Adrenal gland (tissue), 12 donors: ENCODE data around the gene C1orf52. TPM values are rescaled to one million over a fixed set of nuclear protein-coding genes. Genes with fewer than 3 reads are reported as not detected.

ENCODE experiments used
- DNase-seq, 7 donors: peaks; one replicate each; pipeline ENCODE4 v3.0.0-alpha.2; 2019 to 2020
- H3K27ac ChIP-seq, 5 donors: fragments of 200-600 bp; sonication (generic) in 4 of 5; 1 replicate in 3 of 5; 2 replicates in 2 of 5; pipeline versions ENCODE4 v1.5.1 to v1.8.0; 2016 to 2020; ENCODE audit warnings: mild to moderate bottlenecking in 1 of 5
- H3K27me3 ChIP-seq: fragments of 200-600 bp; 2 replicates; pipeline ENCODE4 v1.8.0; 2021
- H3K36me3 ChIP-seq, 2 donors: fragments of 200-600 bp; replicated peaks in 1 of 2; 1 replicate in 1 of 2; 2 replicates in 1 of 2; pipeline versions ENCODE4 v1.5.1 to v1.8.0; 2018 to 2022
- H3K4me1 ChIP-seq, 2 donors: fragments of 200-600 bp; replicated peaks in 1 of 2; 1 replicate in 1 of 2; 2 replicates in 1 of 2; pipeline versions ENCODE4 v1.5.1 to v1.8.0; 2018 to 2021
- H3K4me3 ChIP-seq, 4 donors: fragments of 200-600 bp; sonication (generic) in 3 of 4; one replicate each; pipeline ENCODE4 v1.5.1; 2016 to 2018
- H3K9me3 ChIP-seq, 3 donors: fragments of 200-600 bp; sonication (generic) in 1 of 3; replicated peaks in 1 of 3; 1 replicate in 2 of 3; 2 replicates in 1 of 3; pipeline versions ENCODE4 v1.5.1 to v1.8.0; 2016 to 2021
- CTCF ChIP-seq, 6 experiments: fragments of 450-650 bp in 4 of 6; fragments of 200-600 bp in 2 of 6; sonication (generic) in 1 of 6; IDR thresholded peaks; 1 replicate in 5 of 6; 2 replicates in 1 of 6; pipeline versions ENCODE4 v1.5.1 to v1.8.0; 2016 to 2021; ENCODE audit warnings: antibody characterized with exemption in 6 of 6, mild to moderate bottlenecking in 2 of 6, moderate library complexity in 1 of 6
- POLR2A ChIP-seq, 2 donors: fragments of 450-650 bp; IDR thresholded peaks; one replicate each; pipeline ENCODE4 v1.6.1; 2017; ENCODE audit warnings: antibody characterized with exemption in 2 of 2, mild to moderate bottlenecking in 2 of 2, moderate library complexity in 1 of 2
- WGBS, 4 donors: extraction: QIAGEN DNeasy Blood & Tissue Kit in 2 of 4; methylation state at CpG; one replicate each; pipeline versions ENCODE4 v1.1.5 to v1.1.7; 2013 to 2017; 5-methylcytosine and 5-hydroxymethylcytosine counted together
- intact Hi-C, 2 donors: fragments of 100-400 bp; cut with DNase I; formaldehyde crosslinking; loops; one replicate each; pipeline versions ENCODE4 v1.14.1 to v1.15.0; 2022 to 2023
- polyA plus RNA-seq, 3 donors: library from polyadenylated mRNA; stranded (reverse); fragments of 200-250 nt in 2 of 3; fragments of 350-450 nt in 1 of 3; fragmentation: Illumina TruSeq in 1 of 3; extraction: RNeasy Lipid Tissue Mini Kit (QIAGEN cat#74804) in 1 of 3; gene quantifications; one replicate each; pipeline ENCODE4 v1.2.3, GENCODE V29; 2013 to 2014
- total RNA-seq, 9 donors: library from RNA; depleted of rRNA in 4 of 9; stranded (reverse); fragments of >200 nt in 4 of 9; fragments of 120-200 nt in 1 of 9; fragmentation: NEBNext Ultra II Directional in 1 of 9; extraction: Animal tissue kit (Norgen Biotek cat#: 25700) in 1 of 9; gene quantifications; one replicate each; pipeline versions ENCODE4 v1.1.0 to v1.2.4, GENCODE V29; 2013 to 2023
- donor health status: healthy with polysubstance abuse.
- donor health status: Bipolar disorder and iron deficiency.
- donor health status: DM: yes; HTN: yes; CAD: no.
- donor health status: DM: no; HTN: no; CAD: no.
- donor health status: DM: no; HTN: no; CAD: no.
- donor health status: DM: yes; HTN: yes; CAD: no.

C1orf52 gene
- total and polyA plus RNA-seq, 12 donors = 6.5 to 29.1 (median 18.1) TPM

- Histone ChIP-seq H3K4me3 (no peak overlapping the region), H3K36me3 (no peaks in the 10 kb centered on the region), H3K27me3 (no peaks in the 10 kb centered on the region), H3K9me3 (no peaks in the 10 kb centered on the region), H3K4me1 (no peaks in the 10 kb centered on the region), H3K27ac (no peak overlapping the region)
- no peak for DNase-seq
- intact Hi-C loops = no loop called here
- no peak for TF ChIP-seq POLR2A (IDR thresholded peaks at IDR 0.05)
- TF ChIP-seq CTCF (IDR thresholded peaks at IDR 0.05) = no peak
- WGBS, 4 donors = 81 to 89% (median 85%) methylated on average over 5 of the region's 5 CpGs
Measured at GRCh38 chr1:85214654-85215053, 44.8 kb downstream of the C1orf52 start.

- intact Hi-C loops = no loop called here
- no peaks in the 10 kb centered on the region for H3K4me1 ChIP-seq
Measured at GRCh38 chr1:85208488-85208887, 51.0 kb downstream of the C1orf52 start.

GRCh38 chr1:85203573-85204171, 55.8 kb downstream of the C1orf52 start:
- intact Hi-C loops = loop anchor here in 1 of 2 donors (5.0 kb wide), 1 partner anchor 54 kb away; the partner anchor contains the start of gene C1orf52
- no peaks in the 10 kb centered on the region for H3K27me3 ChIP-seq
- TF ChIP-seq POLR2A (IDR thresholded peaks at IDR 0.05) = no peak
- TF ChIP-seq CTCF (IDR thresholded peaks at IDR 0.05) = no peak
- H3K27ac ChIP-seq = no peak overlapping the region
- H3K36me3 ChIP-seq = no peaks in the 10 kb centered on the region
- DNase-seq = no peak
- H3K4me3 ChIP-seq = no peak overlapping the region
- 79 to 91% (median 85%) methylated on average over 2 of the region's 2 CpGs for WGBS, 4 donors
- no peaks in the 10 kb centered on the region for H3K9me3 ChIP-seq
- H3K4me1 ChIP-seq = peaks cover 9 to 13% of the 10 kb centered on the region in 2 donors

More at GRCh38 chr1:85208488-85208887, 51.0 kb downstream of the C1orf52 start:
- no peak overlapping the region for H3K27ac ChIP-seq
- H3K9me3 ChIP-seq = no peaks in the 10 kb centered on the region
- no peaks in the 10 kb centered on the region for H3K36me3 ChIP-seq
- no peak overlapping the region for H3K4me3 ChIP-seq
- TF ChIP-seq CTCF (IDR thresholded peaks at IDR 0.05) (no peak), POLR2A (IDR thresholded peaks at IDR 0.05) (no peak)
- no peak for DNase-seq
- no peaks in the 10 kb centered on the region for H3K27me3 ChIP-seq
- 84 to 96% (median 88%) methylated on average over 2 of the region's 2 CpGs for WGBS, 4 donors

- intact Hi-C loops = loop anchor here in 1 of 2 donors (5.0 kb wide), 1 partner anchor 54 kb away; the partner anchor contains the start of gene C1orf52
- Histone ChIP-seq H3K27ac (no peak overlapping the region), H3K27me3 (no peaks in the 10 kb centered on the region), H3K9me3 (no peaks in the 10 kb centered on the region), H3K4me1 (peaks cover 9 to 17% of the 10 kb centered on the region in 2 donors), H3K36me3 (no peaks in the 10 kb centered on the region), H3K4me3 (no peak overlapping the region)
- WGBS, 4 donors = 87 to 94% (median 88%) methylated on average over 2 of the region's 2 CpGs
- TF ChIP-seq POLR2A (IDR thresholded peaks at IDR 0.05) (no peak), CTCF (IDR thresholded peaks at IDR 0.05) (no peak)
- DNase-seq = no peak
Measured at GRCh38 chr1:85202864-85203255, 56.6 kb downstream of the C1orf52 start.
